ENCODE measurements around the gene PKD2L1. TPM values are rescaled to one million over a fixed set of nuclear protein-coding genes. Genes with fewer than 3 reads are reported as not detected.
A peak's percentile ranks its signal among the peaks of the same experiment; 100 is the strongest.

Gene PKD2L1
- total and polyA plus RNA-seq, 2 of the 8 experiments (the other 6 are each of a cell fraction or from before 2014, with no cell fraction given), result 0.20 to 0.33 TPM

GRCh38 chr10:100265821-100266485, 64.1 kb downstream of the PKD2L1 start:
- H3K36me3 ChIP-seq (ENCODE audit: control insufficient read depth in 2 of 4, insufficient read depth in 4 of 4, low read length in 3 of 4), result peaks cover 0 to 3% (median 0%) of the 10 kb centered on the region in 4 experiments; a peak in 1 of 8 replicates
- peak overlapping the region in 1 of 4 experiments; percentile 98; a peak in 2 of 8 replicates for H3K4me3 ChIP-seq (ENCODE audit: extremely low read depth in 1 of 4, insufficient read depth in 2 of 4, low read depth in 3 of 4, low read length in 4 of 4)
- H2BK5ac ChIP-seq (ENCODE audit: low read depth, low read length), result no peak overlapping the region
- H4K8ac ChIP-seq (ENCODE audit: extremely low read depth, insufficient read depth, low read length), result no peak overlapping the region
- peak overlapping the region; percentile 42 to 95; a peak in 2 of 4 replicates for H3K4me2 ChIP-seq (ENCODE audit: insufficient read depth in 1 of 2, low read depth in 2 of 2, low read length in 2 of 2)
- TF ChIP-seq KDM1A (IDR thresholded peaks at IDR 0.05; ENCODE audit: borderline replicate concordance, low read length) (no peak), CHD2 (IDR thresholded peaks at IDR 0.05; ENCODE audit: low read length) (no peak), ATF2 (IDR thresholded peaks at IDR 0.05; ENCODE audit: low read length) (no peak)
- no peaks in the 10 kb centered on the region; the same call in 1 of the 2 replicates for H3K79me1 ChIP-seq (ENCODE audit: low read depth, low read length)
- no peaks in the 10 kb centered on the region for H3K9me3 ChIP-seq (ENCODE audit: insufficient read depth in 2 of 2, low read depth in 1 of 2, low read length in 1 of 2)
- no peak overlapping the region for H2AFZ ChIP-seq (ENCODE audit: low read length)
- FAIRE-seq, result no peak
- H3K4ac ChIP-seq (replicated peaks; ENCODE audit: insufficient read length, low read depth, low read length), result no peak overlapping the region
- DNase-seq (ENCODE audit: low read depth in 1 of 2, low spot score in 2 of 2), result no peak
- H2BK120ac ChIP-seq (replicated peaks; ENCODE audit: low read depth, low read length), result no peak overlapping the region
- H3K18ac ChIP-seq (ENCODE audit: extremely low read depth, low read length), result no peak overlapping the region
- H2BK12ac ChIP-seq (ENCODE audit: low read depth, low read length), result no peak overlapping the region
- H2AK5ac ChIP-seq (ENCODE audit: low read depth, low read length), result no peak overlapping the region
- H4K20me1 ChIP-seq (replicated peaks in 1 of 2; ENCODE audit: control insufficient read depth in 1 of 2, insufficient read depth in 2 of 2, low read length in 2 of 2), result no peaks in the 10 kb centered on the region
- no peak overlapping the region for H3K56ac ChIP-seq (replicated peaks; ENCODE audit: insufficient read length, low read depth, low read length)
- H3K4me1 ChIP-seq (replicated peaks in 1 of 4; ENCODE audit: control insufficient read depth in 3 of 4, insufficient read depth in 4 of 4, low read length in 3 of 4), result peaks cover 0 to 3% (median 0%) of the 10 kb centered on the region in 4 experiments; a peak in 4 of 7 replicates
- no peak overlapping the region for H3K9ac ChIP-seq (replicated peaks in 1 of 4; ENCODE audit: extremely low read depth in 1 of 4, low read depth in 3 of 4, low read length in 3 of 4)
- 91% methylated on average over 15 of the region's 15 CpGs; no CpG with 5 or more reads in 1 of the 2 experiments for WGBS, 2 experiments (ENCODE audit: extremely low coverage in 1 of 2, insufficient coverage in 1 of 2, insufficient read length in 1 of 2, insufficient replicate concordance in 2 of 2, low coverage in 1 of 2, low lambda C conversion rate in 2 of 2, missing lambda C conversion rate in 1 of 2)
- ChIA-PET CTCF (ENCODE audit: partially characterized antibody) (no interaction called here), POLR2A (ENCODE audit: partially characterized antibody) (interaction anchor here (0.7 kb wide), 1 partner anchor 109 kb away, joined by 5 read pairs; no protein-coding TSS in a partner anchor)
- H2BK15ac ChIP-seq (ENCODE audit: low read length), result no peak overlapping the region
- no peak overlapping the region for H2BK20ac ChIP-seq (ENCODE audit: low read length)
- H3K79me2 ChIP-seq (ENCODE audit: control insufficient read depth in 1 of 2, insufficient read depth in 2 of 2, low read length in 2 of 2), result peaks cover 0 to 24% of the 10 kb centered on the region in 2 experiments; a peak in 2 of 4 replicates
- H3K23ac ChIP-seq (ENCODE audit: insufficient read length), result no peak overlapping the region
- H3K27me3 ChIP-seq (replicated peaks in 1 of 4; ENCODE audit: control insufficient read depth in 3 of 4, extremely low read depth in 1 of 4, insufficient read depth in 3 of 4, low read length in 3 of 4), result no peaks in the 10 kb centered on the region
- no peak overlapping the region for H4K91ac ChIP-seq (replicated peaks; ENCODE audit: insufficient read length, low read length)
- peaks cover 4% of the 10 kb centered on the region; the same call in 1 of the 2 replicates for H3K23me2 ChIP-seq (ENCODE audit: low read depth, low read length)
- H3K27ac ChIP-seq (ENCODE audit: low read depth, low read length), result no peak overlapping the region
- no peak overlapping the region for H4K5ac ChIP-seq (ENCODE audit: insufficient read length, low read depth, low read length)
- H3K14ac ChIP-seq (ENCODE audit: insufficient read length), result no peak overlapping the region

All from H1 (cell line).